ENCODE data around the gene SLC24A3. TPM values are rescaled to one million over a fixed set of nuclear protein-coding genes. Genes with fewer than 3 reads are reported as not detected.
A peak's percentile ranks its signal among the peaks of the same experiment; 100 is the strongest.

Gene SLC24A3
- total RNA-seq, result 17.8 TPM

GRCh38 chr20:19212469-19212815, at the start of gene SLC24A3:
TSS of gene SLC24A3 (plus strand) at chr20:19212642.
- no peak for DNase-seq

- DNase-seq, result no peak
These were observed 42.3 kb upstream of the SLC24A3 start for GRCh38 chr20:19170148-19170547.

GRCh38 chr20:19172637-19173036, 39.8 kb upstream of the SLC24A3 start:
- no peak for DNase-seq

- DNase-seq, result no peak
These were observed 35.9 kb upstream of the SLC24A3 start for GRCh38 chr20:19176470-19177052.

GRCh38 chr20:19181552-19181951, 30.9 kb upstream of the SLC24A3 start:
- DNase-seq, result no peak

GRCh38 chr20:19185083-19185482, 27.4 kb upstream of the SLC24A3 start:
- no peak for DNase-seq

- no peak for DNase-seq
These were observed 19.1 kb upstream of the SLC24A3 start for GRCh38 chr20:19193349-19193748.

GRCh38 chr20:19205981-19206396, 6.5 kb upstream of the SLC24A3 start:
- peak; percentile 12 for DNase-seq

GRCh38 chr20:19207541-19207940, 4.9 kb upstream of the SLC24A3 start:
- no peak for DNase-seq

GRCh38 chr20:19210391-19211155, 1.9 kb upstream of the SLC24A3 start:
- peak; percentile 18 for DNase-seq

- DNase-seq, result no peak
These were observed 1.2 kb upstream of the SLC24A3 start for GRCh38 chr20:19211252-19211651.

GRCh38 chr20:19211661-19212468, 577 bp upstream of the SLC24A3 start:
- no peak for DNase-seq

GRCh38 chr20:19212821-19213502, 520 bp downstream of the SLC24A3 start:
- DNase-seq, result peak; percentile 57

GRCh38 chr20:19213946-19214490, 1.6 kb downstream of the SLC24A3 start:
- DNase-seq, result no peak

- DNase-seq, result no peak
These were observed 6.0 kb downstream of the SLC24A3 start for GRCh38 chr20:19218411-19218810.

- no peak for DNase-seq
These were observed 10.1 kb downstream of the SLC24A3 start for GRCh38 chr20:19222520-19223040.

- DNase-seq, result no peak
These were observed 11.2 kb downstream of the SLC24A3 start for GRCh38 chr20:19223640-19224039.

GRCh38 chr20:19231359-19232035, 19.1 kb downstream of the SLC24A3 start:
- no peak for DNase-seq

GRCh38 chr20:19232997-19233794, 20.8 kb downstream of the SLC24A3 start:
- DNase-seq, result no peak

- DNase-seq, result no peak
These were observed 24.1 kb downstream of the SLC24A3 start for GRCh38 chr20:19236371-19237055.
